ENCODE results near the gene LZTS2. TPM values are rescaled to one million over a fixed set of nuclear protein-coding genes. Genes with fewer than 3 reads are reported as not detected.
A peak's percentile ranks its signal among the peaks of the same experiment; 100 is the strongest.

The LZTS2 gene
- total RNA-seq, 1 donor from 2014 or later = 43.6 TPM

GRCh38 chr10:100979791-100980272 is 19.8 kb upstream of the LZTS2 start:
- DNase-seq = no peak

- no peak for DNase-seq
Observed at GRCh38 chr10:100980311-100980710, 19.3 kb upstream of the LZTS2 start.

GRCh38 chr10:100980711-100981110 is 18.9 kb upstream of the LZTS2 start:
- DNase-seq = no peak

GRCh38 chr10:100981178-100981772 is 18.3 kb upstream of the LZTS2 start:
- no peak for DNase-seq

GRCh38 chr10:100982916-100983830 is 16.4 kb upstream of the LZTS2 start:
- no peak for DNase-seq

GRCh38 chr10:100983868-100984671 is 15.5 kb upstream of the LZTS2 start:
- no peak for DNase-seq

GRCh38 chr10:100984672-100985177 is 14.9 kb upstream of the LZTS2 start:
- DNase-seq = no peak

GRCh38 chr10:100985336-100985735 is 14.3 kb upstream of the LZTS2 start:
- no peak for DNase-seq

GRCh38 chr10:100986623-100986951 is 13.0 kb upstream of the LZTS2 start:
- no peak for DNase-seq

- DNase-seq = peak; percentile 83
Observed at GRCh38 chr10:100986952-100987684, 12.5 kb upstream of the LZTS2 start, which contains the start of the genes MRPL43 and TWNK. MRPL43 (minus strand) TSS chr10:100987497; CDS start chr10:100987443, 54 bp downstream. TWNK (plus strand) TSS chr10:100987543; CDS start chr10:100988211, 668 bp downstream.

GRCh38 chr10:100987685-100988049 is 11.9 kb upstream of the LZTS2 start:
- no peak for DNase-seq

- DNase-seq = no peak
Observed at GRCh38 chr10:100988166-100988565, 11.4 kb upstream of the LZTS2 start.

GRCh38 chr10:100989088-100989487 is 10.5 kb upstream of the LZTS2 start:
- no peak for DNase-seq

- DNase-seq = peak; percentile 72
Observed at GRCh38 chr10:100993986-100994708, 5.5 kb upstream of the LZTS2 start.

- no peak for DNase-seq
Observed at GRCh38 chr10:100995181-100995580, 4.4 kb upstream of the LZTS2 start.

GRCh38 chr10:100996678-100997359 is 2.8 kb upstream of the LZTS2 start:
- peak; percentile 37 for DNase-seq

- peak; percentile 82 for DNase-seq
Observed at GRCh38 chr10:100997360-100998182, 2.0 kb upstream of the LZTS2 start.

- peak; percentile 80 for DNase-seq
Observed at GRCh38 chr10:100998183-100998990, 1.2 kb upstream of the LZTS2 start.

All from dermis blood vessel endothelial cell (primary cell).